Keratinocyte (primary cell): ENCODE measurements around the gene WDR7.

Experiments used
- CTCF ChIP-seq, 3 experiments: IDR thresholded peaks in 1 of 3; conservative IDR thresholded peaks in 1 of 3; optimal IDR thresholded peaks in 1 of 3; 2 replicates in 2 of 3; 3 replicates in 1 of 3; pipeline versions ENCODE3 to v1.5.1; 2011; ENCODE audit warnings: low read length in 3 of 3, mild to moderate bottlenecking in 3 of 3, moderate library complexity in 2 of 3, control low read depth in 1 of 3, inconsistent platforms in 1 of 3; ENCODE audit not compliant: insufficient read depth in 2 of 3; ENCODE audit errors: extremely low read depth in 1 of 3
- EZH2 ChIP-seq: IDR thresholded peaks from one replicate; pipeline ENCODE4 v1.6.1; 2012; ENCODE audit warnings: inconsistent platforms, mild to moderate bottlenecking, low read length, moderate library complexity

- TF ChIP-seq CTCF (optimal IDR thresholded peaks at IDR 0.05 in 1 of 3, IDR thresholded peaks at IDR 0.05 in 1 of 3, conservative IDR thresholded peaks at IDR 0.05 in 1 of 3; ENCODE audit: extremely low read depth in 1 of 3, insufficient read depth in 2 of 3, low read length in 3 of 3) = no peak
- TF ChIP-seq EZH2 = no peak
These were observed 407.6 kb downstream of the WDR7 start for GRCh38 chr18:57058734-57059133.
